Renal cortex interstitium (tissue), 11 donors: Measurements from ENCODE around the gene STX8. TPM values are rescaled to one million over a fixed set of nuclear protein-coding genes. Genes with fewer than 3 reads are reported as not detected.
A peak's percentile ranks its signal among the peaks of the same experiment; 100 is the strongest.
"Not testable (repeated sequence)": the region's sequence is repeated elsewhere in the genome, so short reads cannot be mapped to it uniquely, and the experiment has no call there.

Source experiments
- DNase-seq, 11 donors: peaks; one replicate each; pipeline ENCODE4 v3.0.0-alpha.2; 2013; ENCODE audit warnings: low read depth in 9 of 11, low spot score in 4 of 11; ENCODE audit errors: extremely low read depth in 1 of 11
- polyA plus RNA-seq, 3 donors: library from polyadenylated mRNA; unstranded; fragments of 120-200 nt; gene quantifications; one replicate each; pipeline ENCODE4 v1.2.1, GENCODE V29; 2013; ENCODE audit not compliant: insufficient read length in 3 of 3

The STX8 gene
- polyA plus RNA-seq, 3 donors: 60.0 to 68.1 (median 65.0) TPM

- no peak for DNase-seq
Observed at GRCh38 chr17:9470171-9470570, 105.4 kb downstream of the STX8 start.

GRCh38 chr17:9468937-9469336 lies 106.7 kb downstream of the STX8 start:
- no peak for DNase-seq

DNA sequence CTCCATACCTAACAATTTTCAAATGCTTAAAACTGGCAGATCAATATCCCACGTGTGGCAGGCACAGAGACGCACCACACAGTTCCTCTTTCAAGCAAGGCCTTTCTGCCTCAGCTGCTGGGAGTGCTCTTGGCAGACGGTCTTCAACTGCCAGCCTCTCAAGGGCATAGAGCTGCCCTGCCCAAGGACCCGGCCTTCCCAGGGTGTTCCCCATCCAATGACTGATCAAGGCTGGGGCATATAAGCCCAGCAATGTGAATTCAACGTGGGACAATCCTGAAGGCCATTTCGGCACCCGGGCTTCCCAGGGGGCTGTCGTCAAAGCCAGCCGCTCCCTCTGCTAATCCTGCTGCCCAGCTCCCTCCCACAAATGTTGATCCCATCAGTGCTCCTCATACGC lies 107.1 kb downstream of the STX8 start:
- no peak for DNase-seq

GRCh38 chr17:9467518-9467917 lies 108.1 kb downstream of the STX8 start:
- DNase-seq: no peak

- DNase-seq: no peak
Observed at GRCh38 chr17:9465210-9465921, 110.3 kb downstream of the STX8 start.

GRCh38 chr17:9457005-9457404 lies 118.6 kb downstream of the STX8 start:
- no peak for DNase-seq

- no peak for DNase-seq
Observed at GRCh38 chr17:9456330-9456729, 119.3 kb downstream of the STX8 start.

DNA sequence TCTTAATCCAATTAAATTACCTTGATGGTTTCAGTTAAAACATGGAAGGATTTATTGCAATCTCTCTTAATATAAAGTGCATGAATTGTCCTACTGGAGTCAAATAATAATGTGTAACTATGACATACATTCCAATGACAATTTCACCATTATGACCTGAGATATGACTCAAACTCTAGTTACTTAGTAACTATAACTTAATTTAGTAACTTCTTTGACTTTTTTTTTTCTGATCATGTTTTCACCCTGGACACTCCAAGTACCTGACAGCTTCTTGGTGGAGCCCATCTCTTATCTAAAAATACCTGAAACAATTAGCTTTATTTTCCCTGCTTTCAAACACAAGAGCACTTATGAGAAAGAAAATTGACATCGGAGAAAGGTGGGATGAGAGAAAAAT lies 123.7 kb downstream of the STX8 start:
- DNase-seq: no peak

DNA sequence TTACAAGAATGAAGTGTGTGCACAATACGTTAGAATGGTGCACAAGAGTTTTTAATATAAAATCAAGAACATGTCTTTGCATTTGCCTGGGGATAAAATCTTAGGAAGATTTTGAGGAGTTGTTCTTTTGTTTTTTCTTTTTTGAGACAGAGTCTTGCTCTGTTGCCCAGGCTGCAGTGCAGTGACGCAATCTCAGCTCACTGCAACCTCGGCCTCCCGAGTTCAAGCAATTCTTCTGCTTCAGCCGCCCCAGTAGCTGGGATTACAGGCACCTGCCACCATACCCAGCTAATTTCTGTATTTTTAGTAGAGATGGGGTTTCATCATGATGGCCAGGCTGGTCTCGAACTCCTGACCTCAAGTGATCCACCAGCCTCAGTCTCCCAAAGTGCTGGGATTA lies 128.3 kb downstream of the STX8 start:
- not testable (repeated sequence) for DNase-seq

DNA sequence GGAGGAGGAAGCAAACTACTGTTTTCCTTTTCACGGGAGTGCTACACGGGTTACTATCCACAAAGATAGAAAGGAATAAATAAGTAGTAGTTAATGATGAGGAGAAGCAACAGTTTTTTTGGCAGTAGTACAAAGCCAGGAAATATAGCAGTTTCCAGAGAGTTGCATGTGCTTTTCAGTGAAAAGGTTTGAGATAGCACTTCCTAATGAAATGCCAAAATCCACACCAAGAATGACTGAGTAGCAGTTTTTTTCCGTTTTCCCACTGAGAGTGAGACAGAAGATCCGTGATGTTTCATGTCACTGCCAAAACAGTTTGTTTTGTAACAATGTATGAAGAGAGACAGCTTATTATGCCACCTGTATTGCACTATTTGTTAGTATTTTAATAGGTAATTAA lies 129.1 kb downstream of the STX8 start:
- no peak for DNase-seq

GRCh38 chr17:9445424-9445823 lies 130.2 kb downstream of the STX8 start:
- DNase-seq: no peak

GRCh38 chr17:9444687-9445086 lies 130.9 kb downstream of the STX8 start:
- no peak for DNase-seq

DNA sequence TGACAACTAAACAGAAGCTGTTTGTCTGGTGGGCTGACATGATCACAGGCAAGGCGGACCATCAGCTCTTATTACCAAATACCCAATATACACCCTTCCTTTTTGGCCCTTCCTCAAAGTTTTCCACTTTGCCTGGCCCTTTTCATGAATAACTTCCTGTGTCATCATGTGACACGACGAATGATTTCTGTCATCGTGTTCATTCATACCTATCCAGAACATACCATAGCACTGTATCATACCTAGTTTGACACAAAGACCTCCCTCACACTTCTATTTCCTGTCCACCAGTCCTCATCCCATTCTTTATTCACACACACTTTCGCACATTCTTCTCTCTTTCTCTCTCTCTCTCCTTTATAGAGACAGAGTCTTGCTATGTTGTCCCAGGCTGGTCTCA lies 131.8 kb downstream of the STX8 start:
- no peak for DNase-seq

DNA sequence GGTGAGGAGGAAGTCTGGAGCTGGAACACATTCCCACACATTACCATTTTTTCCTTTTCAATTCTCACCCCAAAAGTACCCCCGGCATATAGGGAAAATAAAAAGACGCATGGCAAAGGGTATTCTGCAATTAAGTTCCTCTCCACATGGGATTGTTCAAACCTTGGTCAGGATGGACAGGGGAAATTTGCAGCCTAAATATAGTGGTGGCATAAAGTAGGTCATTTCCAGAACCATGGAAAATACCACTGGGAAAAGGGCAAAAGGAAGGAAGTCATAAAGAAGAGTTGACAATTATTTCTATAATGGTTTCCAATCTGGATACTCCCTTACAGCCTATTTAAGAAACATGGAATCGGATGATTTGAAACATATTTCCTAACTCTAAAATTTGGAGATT lies 135.8 kb downstream of the STX8 start:
- no peak for DNase-seq

GRCh38 chr17:9436630-9437029 lies 139.0 kb downstream of the STX8 start:
- no peak for DNase-seq

GRCh38 chr17:9435165-9435564 lies 140.5 kb downstream of the STX8 start:
- no peak for DNase-seq

- DNase-seq: no peak
Observed at GRCh38 chr17:9434642-9435057, 141.0 kb downstream of the STX8 start.

- no peak for DNase-seq
Observed at GRCh38 chr17:9432934-9433421, 142.6 kb downstream of the STX8 start.

DNA sequence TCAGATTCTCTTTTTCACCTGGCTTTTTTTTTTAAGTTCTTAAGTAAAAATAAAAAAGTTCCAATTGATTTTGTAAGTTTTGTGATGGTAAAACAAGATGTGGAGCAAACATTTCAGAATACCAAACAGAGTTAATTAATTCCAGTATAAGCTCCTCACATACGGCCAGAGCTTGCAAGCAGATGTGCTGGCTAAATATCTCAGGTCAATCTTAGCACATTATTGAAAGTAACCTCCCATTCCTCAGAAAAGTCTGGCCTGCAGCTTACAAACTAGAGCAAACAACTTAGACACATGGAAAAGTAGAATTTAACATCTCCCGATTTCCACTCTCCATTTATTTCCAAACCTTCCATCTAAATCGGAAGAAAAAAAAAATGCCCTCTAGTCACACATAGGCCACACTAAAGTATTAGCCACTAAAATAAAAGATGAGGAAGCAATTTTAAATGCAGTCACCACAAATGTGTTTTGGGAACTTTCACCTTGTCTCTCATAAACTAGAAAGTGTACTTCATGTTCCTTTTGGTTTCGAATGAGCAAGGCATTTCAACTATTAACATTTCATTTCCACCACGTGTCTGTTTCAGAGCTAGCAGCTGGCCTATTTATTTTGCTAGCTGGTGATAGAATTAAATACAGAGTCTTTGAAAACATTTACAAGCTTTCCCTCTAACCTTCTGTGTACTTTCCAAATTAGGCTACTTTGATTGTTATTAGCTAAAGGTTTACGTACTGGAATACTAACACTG lies 143.3 kb downstream of the STX8 start:
- peak in 7 of 11 donors; percentile 29 to 61 (median 41) for DNase-seq

GRCh38 chr17:9431620-9432019 lies 144.0 kb downstream of the STX8 start:
- DNase-seq: no peak
